Muscle layer of duodenum (tissue), 2 donors: ENCODE data around the gene TAS2R43.
"Not testable (repeated sequence)": the region's sequence is repeated elsewhere in the genome, so short reads cannot be mapped to it uniquely, and the experiment has no call there.

ENCODE experiments used
- H3K27ac ChIP-seq: one replicate; pipeline ENCODE4 v1.7.0; 2013; ENCODE audit warnings: mild to moderate bottlenecking, low read length
- H3K27me3 ChIP-seq: one replicate; pipeline ENCODE4 v1.7.0; 2013; ENCODE audit warnings: low read depth, mild to moderate bottlenecking, control low read depth, low read length
- H3K36me3 ChIP-seq, 2 donors: one replicate each; pipeline ENCODE4 v1.7.0; 2013; ENCODE audit warnings: low read length in 2 of 2, control low read depth in 1 of 2, mild to moderate bottlenecking in 1 of 2; ENCODE audit not compliant: insufficient read depth in 2 of 2, control insufficient read depth in 1 of 2
- H3K4me1 ChIP-seq, 2 donors: one replicate each; pipeline ENCODE4 v1.7.0; 2013; ENCODE audit warnings: low read length in 2 of 2, mild to moderate bottlenecking in 2 of 2, control low read depth in 1 of 2, moderate library complexity in 1 of 2; ENCODE audit not compliant: insufficient read depth in 2 of 2, control insufficient read depth in 1 of 2
- H3K4me3 ChIP-seq, 2 donors: one replicate each; pipeline ENCODE4 v1.7.0; 2013; ENCODE audit warnings: low read length in 2 of 2, low read depth in 1 of 2, mild to moderate bottlenecking in 1 of 2
- H3K9me3 ChIP-seq, 2 donors: one replicate each; pipeline ENCODE4 v1.7.0; 2013; ENCODE audit warnings: low read length in 2 of 2, control low read depth in 1 of 2, mild to moderate bottlenecking in 1 of 2; ENCODE audit not compliant: control insufficient read depth in 1 of 2
- donor health status: healthy.

The TAS2R43 gene

GRCh38 chr12:11092128-11092527 is at the start of gene TAS2R43:
TAS2R43 (minus strand) TSS chr12:11092313; CDS start chr12:11092229, 84 bp downstream.
- no peak within 1 kb of the TSS for H3K4me3 ChIP-seq
- H3K36me3 ChIP-seq = no peaks in the 10 kb centered on the region
- no peaks in the 10 kb centered on the region for H3K9me3 ChIP-seq
- no peak within 1 kb of the TSS for H3K27ac ChIP-seq
- no peaks in the 10 kb centered on the region for H3K4me1 ChIP-seq
- no peaks in the 10 kb centered on the region for H3K27me3 ChIP-seq

GRCh38 chr12:11136075-11136474 is 44.0 kb upstream of the TAS2R43 start:
- Histone ChIP-seq H3K9me3 (no peaks in the 10 kb centered on the region), H3K27me3 (no peaks in the 10 kb centered on the region), H3K4me3 (no peak overlapping the region), H3K36me3 (no peaks in the 10 kb centered on the region), H3K27ac (no peak overlapping the region), H3K4me1 (peaks cover 0 to 6% of the 10 kb centered on the region in 2 donors)

GRCh38 chr12:11134305-11134704 is 42.2 kb upstream of the TAS2R43 start, which contains the start of gene TAS2R30:
TAS2R30 (minus strand) TSS chr12:11134644; CDS start chr12:11134244, 400 bp downstream.
- no peaks in the 10 kb centered on the region for H3K27me3 ChIP-seq
- H3K27ac ChIP-seq = no peak within 1 kb of the TSS

GRCh38 chr12:11133816-11134215 is 41.7 kb upstream of the TAS2R43 start:
- peaks cover 0 to 11% of the 10 kb centered on the region in 2 donors for H3K4me1 ChIP-seq
- no peak overlapping the region for H3K4me3 ChIP-seq
- H3K36me3 ChIP-seq = no peaks in the 10 kb centered on the region

More at GRCh38 chr12:11134305-11134704, 42.2 kb upstream of the TAS2R43 start, which contains the start of gene TAS2R30:
- H3K9me3 ChIP-seq = no peaks in the 10 kb centered on the region
- H3K36me3 ChIP-seq = no peaks in the 10 kb centered on the region
- H3K4me3 ChIP-seq = no peak within 1 kb of the TSS
- peaks cover 0 to 11% of the 10 kb centered on the region in 2 donors for H3K4me1 ChIP-seq

GRCh38 chr12:11133162-11133561 is 41.0 kb upstream of the TAS2R43 start:
- no peak overlapping the region for H3K4me3 ChIP-seq
- peaks cover 0 to 11% of the 10 kb centered on the region in 2 donors for H3K4me1 ChIP-seq
- H3K27ac ChIP-seq = no peak overlapping the region
- no peaks in the 10 kb centered on the region for H3K9me3 ChIP-seq
- H3K27me3 ChIP-seq = no peaks in the 10 kb centered on the region
- no peaks in the 10 kb centered on the region for H3K36me3 ChIP-seq

More at GRCh38 chr12:11133816-11134215, 41.7 kb upstream of the TAS2R43 start:
- no peaks in the 10 kb centered on the region for H3K9me3 ChIP-seq
- no peaks in the 10 kb centered on the region for H3K27me3 ChIP-seq
- no peak overlapping the region for H3K27ac ChIP-seq

GRCh38 chr12:11130999-11131398 is 38.9 kb upstream of the TAS2R43 start:
- no peaks in the 10 kb centered on the region for H3K27me3 ChIP-seq
- no peaks in the 10 kb centered on the region for H3K36me3 ChIP-seq
- no peak overlapping the region for H3K4me3 ChIP-seq
- H3K9me3 ChIP-seq = no peaks in the 10 kb centered on the region
- H3K4me1 ChIP-seq = peaks cover 0 to 9% of the 10 kb centered on the region in 2 donors
- H3K27ac ChIP-seq = no peak overlapping the region

- H3K4me3 ChIP-seq = no peak overlapping the region
- no peaks in the 10 kb centered on the region for H3K9me3 ChIP-seq
- H3K27me3 ChIP-seq = no peaks in the 10 kb centered on the region
- H3K36me3 ChIP-seq = no peaks in the 10 kb centered on the region
- no peak overlapping the region for H3K27ac ChIP-seq
- H3K4me1 ChIP-seq = peaks cover 0 to 8% of the 10 kb centered on the region in 2 donors
These were observed 38.3 kb upstream of the TAS2R43 start for GRCh38 chr12:11130382-11130781.

GRCh38 chr12:11114130-11114529 is 22.0 kb upstream of the TAS2R43 start:
- H3K27ac ChIP-seq, H3K4me3 ChIP-seq, H3K4me1 ChIP-seq, H3K27me3 ChIP-seq, H3K9me3 ChIP-seq, H3K36me3 ChIP-seq: not testable (repeated sequence)

- H3K27ac ChIP-seq, H3K9me3 ChIP-seq, H3K27me3 ChIP-seq, H3K4me1 ChIP-seq, H3K4me3 ChIP-seq: not testable (repeated sequence)
- peaks cover 0 to 15% of the 10 kb centered on the region in 2 donors for H3K36me3 ChIP-seq
These were observed 19.1 kb upstream of the TAS2R43 start for GRCh38 chr12:11111213-11111612.

- Histone ChIP-seq H3K4me1 (no peaks in the 10 kb centered on the region), H3K27me3 (no peaks in the 10 kb centered on the region), H3K36me3 (peaks cover 0 to 15% of the 10 kb centered on the region in 2 donors), H3K4me3 (no peak overlapping the region), H3K27ac (no peak overlapping the region), H3K9me3 (peaks cover 0 to 8% of the 10 kb centered on the region in 2 donors)
These were observed 16.7 kb upstream of the TAS2R43 start for GRCh38 chr12:11108862-11109261.

- H3K27ac ChIP-seq = no peak overlapping the region
- H3K4me3 ChIP-seq = no peak overlapping the region
- no peaks in the 10 kb centered on the region for H3K4me1 ChIP-seq
- no peaks in the 10 kb centered on the region for H3K27me3 ChIP-seq
- peaks cover 0 to 15% of the 10 kb centered on the region in 2 donors for H3K36me3 ChIP-seq
- peaks cover 0 to 8% of the 10 kb centered on the region in 2 donors for H3K9me3 ChIP-seq
These were observed 15.6 kb upstream of the TAS2R43 start for GRCh38 chr12:11107719-11108118.

- Histone ChIP-seq H3K4me1 (no peaks in the 10 kb centered on the region), H3K27ac (no peak overlapping the region), H3K9me3 (peaks cover 0 to 4% of the 10 kb centered on the region in 2 donors), H3K27me3 (no peaks in the 10 kb centered on the region), H3K36me3 (peaks cover 0 to 15% of the 10 kb centered on the region in 2 donors), H3K4me3 (no peak overlapping the region)
These were observed 14.2 kb upstream of the TAS2R43 start for GRCh38 chr12:11106288-11106687.
